ENCODE results near the gene CYP24A1.
A peak's percentile ranks its signal among the peaks of the same experiment; 100 is the strongest.

The CYP24A1 gene

DNA sequence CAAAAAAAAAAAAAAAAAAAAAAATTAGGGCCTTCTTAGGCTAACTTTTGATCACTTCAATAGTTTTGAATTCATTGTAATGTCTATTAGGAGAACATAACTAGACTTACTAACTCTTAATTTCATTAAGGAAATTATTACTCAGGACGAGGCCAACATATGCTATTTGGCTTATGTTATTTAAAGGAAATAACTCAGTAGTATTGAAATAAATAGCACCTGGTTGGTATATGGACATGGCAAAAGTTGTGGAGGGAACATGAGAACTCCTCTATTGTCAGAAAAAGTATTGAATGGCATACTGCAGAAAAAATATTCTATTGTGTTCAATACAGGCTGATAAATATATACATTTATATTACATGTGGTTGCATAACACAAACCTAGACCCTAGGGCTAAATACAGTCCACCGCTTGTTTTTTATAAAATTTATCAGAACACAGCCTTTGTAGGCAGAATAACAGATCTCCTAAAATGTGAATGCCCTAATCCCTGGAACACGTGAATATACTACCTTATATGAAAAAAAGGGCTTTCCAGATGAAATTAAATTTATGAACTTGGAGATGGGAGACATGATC lies 18.0 kb downstream of the CYP24A1 start:
- DNase-seq, result no peak

DNA sequence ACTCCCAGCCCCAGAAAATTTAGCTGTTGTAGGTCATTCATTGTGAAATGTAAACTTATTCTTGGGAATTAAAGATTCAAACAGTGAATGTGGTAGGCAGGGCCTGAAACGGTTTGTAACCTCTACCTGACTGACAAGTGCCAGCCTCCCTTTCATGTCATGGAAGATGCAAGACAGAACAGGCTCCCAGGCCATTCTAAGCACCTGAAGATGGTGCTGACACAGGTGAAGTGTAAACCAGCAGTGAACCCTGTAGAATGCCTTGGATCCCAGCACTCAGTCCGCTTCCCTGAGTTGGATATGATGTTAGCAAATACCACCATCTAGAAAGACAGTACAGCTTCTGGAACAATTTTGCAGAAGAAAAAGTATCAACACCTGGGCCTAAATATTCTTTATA lies 19.3 kb downstream of the CYP24A1 start:
- DNase-seq, result no peak

DNA sequence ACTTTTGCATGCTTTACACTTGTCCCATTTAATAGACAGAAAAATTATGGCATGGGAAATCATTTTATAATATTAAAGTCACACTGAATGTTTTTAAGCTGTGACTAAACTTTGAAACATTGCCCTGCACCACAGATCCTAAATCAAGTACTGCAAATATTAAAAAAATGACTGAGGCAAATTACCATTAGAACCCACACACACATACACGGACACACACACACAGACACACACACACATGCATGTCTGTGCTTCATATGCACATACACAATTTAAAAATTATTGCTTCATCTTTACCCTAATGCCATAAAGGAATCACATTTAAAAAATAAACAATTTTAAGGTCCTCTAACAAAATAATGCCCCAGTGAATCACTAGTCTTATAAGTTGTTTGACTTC lies 19.9 kb downstream of the CYP24A1 start:
- no peak for DNase-seq

DNA sequence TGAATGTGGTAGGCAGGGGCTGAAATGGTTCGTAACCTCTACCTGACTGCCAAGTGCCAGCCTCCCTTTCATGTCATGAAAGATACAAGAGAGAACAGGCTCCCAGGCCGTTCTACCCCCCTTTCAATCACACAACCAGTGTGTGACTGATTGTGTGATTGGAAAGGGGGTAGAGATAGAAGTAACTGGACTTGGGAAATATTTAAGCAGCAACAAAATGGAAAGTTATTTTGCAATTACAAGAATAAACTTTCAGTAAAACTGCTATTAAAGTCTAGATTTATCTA lies 20.8 kb downstream of the CYP24A1 start:
- DNase-seq, result no peak

DNA sequence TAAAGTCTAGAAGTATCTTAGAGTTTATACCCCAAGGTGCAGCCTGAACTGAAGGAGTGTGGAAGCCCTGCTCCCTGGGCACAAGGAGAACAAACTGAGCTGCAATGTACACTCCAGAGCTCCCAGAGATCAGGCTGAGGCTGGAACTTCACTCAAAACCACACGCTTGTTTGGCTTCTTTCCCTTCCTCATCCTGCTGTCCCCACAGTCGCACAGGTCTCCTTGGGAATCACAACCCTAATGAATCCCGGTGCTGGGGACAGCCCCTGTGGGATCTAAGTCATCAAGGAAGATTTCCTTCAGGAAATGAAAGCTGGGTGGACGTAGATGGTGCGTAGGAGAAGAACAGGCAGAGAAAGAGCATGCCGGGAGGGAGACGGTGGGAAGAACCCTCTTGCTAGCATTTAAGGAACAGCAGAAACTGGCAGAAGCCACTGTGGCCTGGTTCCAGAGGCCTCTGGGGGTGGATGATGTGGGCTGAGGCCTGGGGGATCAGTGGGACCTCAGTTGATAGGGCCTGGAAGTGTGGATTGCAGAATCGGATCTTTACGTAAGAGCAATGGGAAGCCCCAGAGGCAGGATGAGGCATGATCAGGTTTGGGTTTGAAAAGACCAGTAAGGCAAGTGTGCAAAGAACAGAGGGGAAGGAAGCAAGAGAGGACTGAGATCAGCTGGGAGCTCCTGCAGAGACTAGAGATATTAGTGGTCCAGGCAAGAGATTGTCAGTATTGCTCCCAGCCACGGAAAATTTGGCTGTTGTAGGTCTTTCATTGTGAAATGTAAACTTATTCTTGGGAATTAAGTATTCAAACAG lies 21.4 kb downstream of the CYP24A1 start:
- no peak for DNase-seq

DNA sequence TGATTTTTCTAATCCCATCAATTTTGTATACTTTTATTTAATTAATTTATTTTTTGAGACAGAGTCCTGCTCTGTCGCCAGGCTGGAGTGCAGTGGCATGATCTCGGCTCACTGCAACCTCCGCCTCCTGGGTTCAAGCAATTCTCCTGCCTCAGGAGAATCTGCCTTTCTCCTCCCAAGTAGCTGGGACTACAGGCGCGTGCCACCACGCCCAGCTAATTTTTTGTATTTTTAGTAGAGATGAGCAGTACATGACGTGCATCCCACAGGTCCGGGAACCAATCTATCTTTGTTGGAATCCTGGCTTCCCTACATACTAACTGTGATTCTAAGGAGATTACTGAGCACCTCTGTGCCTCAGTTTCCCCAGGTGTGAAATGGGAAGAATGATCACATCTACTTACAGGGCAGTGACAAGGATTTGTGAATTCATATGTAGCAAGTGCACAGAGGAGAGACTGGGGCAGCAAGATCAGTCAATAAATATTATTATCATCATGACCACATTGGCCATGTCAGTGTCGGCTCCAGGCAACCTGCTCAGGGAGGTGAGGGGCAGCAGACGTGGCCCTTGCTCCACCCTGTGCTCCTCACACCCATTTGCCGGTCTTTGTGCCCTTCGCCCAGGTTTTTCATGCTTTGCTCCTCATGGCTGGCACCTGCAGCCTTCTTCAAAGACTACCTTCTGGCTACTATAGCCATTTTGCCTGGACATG lies 22.1 kb downstream of the CYP24A1 start:
- DNase-seq, result no peak

DNA sequence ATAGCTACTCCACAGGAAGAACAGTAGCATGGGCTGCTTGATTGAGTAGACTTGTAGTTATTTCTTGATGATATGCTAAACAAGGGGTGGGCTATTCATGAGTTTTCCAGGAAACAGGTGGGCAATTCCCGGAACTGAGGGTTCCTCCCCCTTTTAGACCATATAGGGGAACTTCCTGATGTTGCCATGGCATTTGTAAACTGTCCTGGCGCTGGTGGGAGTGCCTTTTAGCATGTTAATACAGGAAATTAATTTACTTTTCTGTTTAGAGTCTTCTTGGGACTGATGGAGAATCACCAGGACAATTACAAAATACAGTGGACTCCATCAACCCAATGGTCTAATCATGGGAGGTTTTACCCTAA lies 22.7 kb downstream of the CYP24A1 start:
- DNase-seq, result no peak

DNA sequence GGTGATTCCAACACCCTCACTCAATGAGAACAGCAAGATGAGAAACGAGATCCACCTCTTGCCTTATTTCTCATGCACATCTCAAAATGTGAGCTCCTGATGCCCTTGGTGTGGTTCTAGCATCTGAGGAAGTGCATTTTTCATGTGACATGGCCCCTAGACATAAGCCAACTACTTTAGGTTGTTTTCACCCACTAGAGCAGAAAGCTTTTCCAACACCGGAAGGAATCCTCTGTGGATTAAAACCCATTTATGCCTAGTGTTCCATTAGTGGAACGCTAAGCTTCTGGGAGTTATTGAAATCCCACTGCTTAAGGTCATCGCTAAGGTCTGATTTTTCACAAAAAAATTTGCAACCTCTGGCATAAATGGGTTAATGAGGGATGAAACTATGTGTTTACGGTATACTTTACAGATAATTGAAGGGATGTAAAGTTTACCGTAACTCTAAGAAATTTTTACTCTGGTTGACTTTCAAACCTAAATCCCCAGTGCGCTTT lies 24.0 kb downstream of the CYP24A1 start:
- no peak for DNase-seq

DNA sequence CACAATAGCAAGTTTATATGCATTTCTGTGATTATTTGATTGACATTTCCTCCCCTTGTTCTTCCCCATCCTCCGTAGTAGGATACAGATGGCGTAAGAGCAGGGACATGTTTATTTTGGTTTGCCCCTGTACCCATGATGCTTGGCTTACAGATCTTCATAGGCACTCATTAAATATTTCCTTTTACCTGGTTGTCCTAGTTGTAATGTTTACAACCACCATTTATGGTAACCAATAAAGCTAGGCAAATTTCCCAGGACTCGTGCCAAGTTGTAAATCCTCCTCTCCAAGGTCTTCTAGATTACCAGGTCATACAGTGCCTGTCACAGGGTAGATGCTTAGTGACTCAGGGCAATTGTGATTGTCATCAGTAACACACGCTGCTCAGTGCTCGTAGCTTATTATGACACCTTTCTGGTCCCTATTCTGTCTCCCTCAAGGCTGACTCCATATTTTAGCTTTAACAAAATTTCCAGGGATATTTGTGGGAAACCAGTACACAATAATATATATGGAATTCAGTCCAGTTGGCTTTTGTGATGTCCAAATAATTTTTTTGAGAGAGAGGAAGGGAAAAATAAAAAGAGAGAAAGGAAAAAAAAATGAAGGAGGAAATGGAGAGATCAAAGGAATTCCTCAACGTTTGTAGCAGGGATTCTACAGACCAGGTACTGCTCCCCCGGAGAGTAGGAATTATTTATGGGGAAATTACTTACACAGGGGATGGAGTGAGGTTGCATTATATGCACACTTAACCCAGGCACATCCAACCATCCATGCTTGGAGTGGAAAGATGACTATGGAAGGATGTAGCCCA lies 24.6 kb downstream of the CYP24A1 start:
- no peak for DNase-seq

DNA sequence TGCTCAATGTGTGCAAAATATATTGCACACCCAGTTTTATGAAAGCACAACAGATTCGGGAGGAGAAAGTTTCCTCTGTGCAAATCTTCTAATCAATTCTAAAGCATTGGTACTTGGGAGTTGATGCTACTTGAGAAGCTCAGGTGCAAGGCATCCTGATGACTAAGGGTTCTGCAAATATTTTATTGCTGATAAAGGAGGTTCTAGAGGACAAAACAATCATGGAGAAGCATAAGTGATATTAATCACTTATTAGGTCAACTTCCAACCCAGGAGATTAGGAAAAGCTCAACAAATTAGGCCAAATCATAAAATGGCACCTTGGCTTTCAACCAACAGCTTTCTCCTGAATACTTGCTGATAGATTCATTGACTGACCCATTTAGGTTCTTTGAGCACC lies 27.1 kb downstream of the CYP24A1 start:
- no peak for DNase-seq

DNA sequence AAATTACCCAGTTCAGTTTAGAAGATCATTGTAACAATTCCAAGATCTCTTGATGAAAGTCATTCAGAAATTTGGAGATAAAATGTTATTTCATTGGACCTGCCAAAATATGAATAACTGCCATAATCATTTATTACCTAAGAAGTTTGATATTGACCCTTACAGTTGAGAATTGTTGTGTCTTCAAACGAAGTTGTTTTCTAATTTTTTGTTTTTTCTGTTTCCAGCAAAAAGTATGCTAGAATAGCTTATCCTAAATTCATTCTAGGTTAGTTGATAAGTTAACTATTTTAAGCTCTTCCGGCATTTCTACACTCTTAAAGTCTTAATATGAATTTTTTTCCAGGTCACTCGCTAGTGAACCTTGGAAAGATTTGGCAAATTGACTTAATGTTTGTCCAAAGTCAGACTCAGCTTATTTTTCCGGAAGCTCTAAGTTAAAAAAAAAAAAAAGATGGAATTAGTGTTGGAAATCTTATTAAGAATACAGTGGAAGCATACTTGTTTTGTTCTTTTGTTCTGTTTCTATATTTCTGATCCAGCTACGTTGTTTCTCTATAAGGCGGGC lies 28.9 kb downstream of the CYP24A1 start:
- DNase-seq, result no peak

DNA sequence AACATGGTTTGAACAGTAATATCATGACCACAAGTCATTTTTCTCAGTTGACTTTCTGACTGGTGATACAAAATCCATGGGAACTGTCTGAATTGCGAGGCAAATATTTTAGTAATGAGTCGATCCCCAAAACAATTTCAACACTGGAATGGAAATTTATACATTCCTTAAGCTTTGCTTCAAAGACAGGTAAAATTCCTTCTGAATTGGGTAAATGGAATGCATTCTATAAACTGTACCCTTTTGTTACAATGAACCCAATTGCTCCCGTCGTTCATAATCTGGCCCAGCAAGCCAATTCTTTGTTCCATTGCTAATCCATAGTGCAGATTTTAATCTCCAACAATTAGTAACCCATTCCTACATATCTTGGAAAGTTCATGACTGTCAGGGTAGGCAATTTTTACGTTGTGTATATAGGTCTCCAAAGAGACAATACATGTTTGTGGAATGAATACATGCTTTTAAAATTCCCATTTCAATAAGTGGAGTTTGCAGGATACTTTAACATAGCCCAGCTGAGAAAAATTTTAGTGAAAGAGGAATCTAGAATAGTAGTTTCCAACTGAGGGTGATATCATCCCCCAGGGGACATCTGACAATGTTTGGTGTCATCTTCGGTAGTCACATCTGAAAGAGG lies 32.7 kb downstream of the CYP24A1 start:
- DNase-seq, result no peak

DNA sequence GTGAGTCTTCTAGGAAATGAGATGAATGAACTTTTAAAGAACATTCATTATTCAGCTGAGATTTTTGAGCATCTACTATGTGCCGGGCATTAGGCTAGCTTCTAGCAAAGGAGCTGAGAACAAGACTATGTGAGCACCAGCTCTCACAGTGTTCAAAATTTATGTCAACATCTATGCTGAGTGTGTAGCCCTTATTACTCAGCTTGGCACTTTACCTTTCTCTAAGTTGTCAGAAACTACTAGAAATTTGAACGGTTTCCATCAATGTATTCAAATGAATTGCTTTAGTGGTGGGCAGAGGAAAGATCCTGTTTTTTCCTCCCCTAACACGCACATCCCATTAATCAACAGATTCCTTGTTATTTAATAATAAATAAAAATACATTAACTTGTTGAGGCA lies 33.3 kb downstream of the CYP24A1 start:
- no peak for DNase-seq

DNA sequence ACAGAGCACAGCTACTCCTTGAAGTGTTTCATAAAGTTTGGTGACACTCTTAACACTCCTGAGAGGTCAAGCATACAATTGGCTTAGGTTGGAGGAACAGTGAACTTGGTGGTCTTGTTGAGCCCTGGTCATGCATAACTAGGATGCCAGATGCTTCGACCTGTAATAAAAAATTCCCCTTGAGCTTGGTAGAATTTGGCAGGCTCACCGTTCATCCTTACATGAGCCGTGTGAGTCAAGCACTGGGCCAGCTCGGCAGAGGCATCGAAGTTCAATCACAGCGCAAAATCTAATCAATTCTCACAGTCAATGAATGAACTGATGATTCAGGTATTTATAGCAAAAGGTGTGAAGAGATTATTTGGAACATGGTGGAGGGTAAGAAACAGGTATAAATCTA lies 33.7 kb downstream of the CYP24A1 start:
- DNase-seq, result no peak

DNA sequence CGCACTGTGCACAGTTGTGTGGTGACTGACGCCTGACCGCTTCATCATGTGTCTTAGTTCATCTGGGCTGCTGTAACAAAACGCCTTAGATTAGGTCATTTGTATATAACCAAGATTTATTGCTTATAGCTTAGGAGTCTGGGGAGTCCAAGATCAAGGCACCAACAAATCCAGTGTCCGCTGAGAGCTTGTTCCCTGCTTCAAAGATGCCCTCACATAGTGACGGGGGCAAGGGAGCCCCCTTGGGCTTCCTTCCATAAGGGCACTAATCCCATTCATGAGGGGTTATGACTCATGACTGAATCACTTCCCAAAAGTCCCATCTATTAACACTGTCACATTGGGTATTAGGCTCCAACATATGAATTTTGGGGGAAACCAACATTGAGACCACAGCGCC lies 34.6 kb downstream of the CYP24A1 start:
- DNase-seq, result no peak

DNA sequence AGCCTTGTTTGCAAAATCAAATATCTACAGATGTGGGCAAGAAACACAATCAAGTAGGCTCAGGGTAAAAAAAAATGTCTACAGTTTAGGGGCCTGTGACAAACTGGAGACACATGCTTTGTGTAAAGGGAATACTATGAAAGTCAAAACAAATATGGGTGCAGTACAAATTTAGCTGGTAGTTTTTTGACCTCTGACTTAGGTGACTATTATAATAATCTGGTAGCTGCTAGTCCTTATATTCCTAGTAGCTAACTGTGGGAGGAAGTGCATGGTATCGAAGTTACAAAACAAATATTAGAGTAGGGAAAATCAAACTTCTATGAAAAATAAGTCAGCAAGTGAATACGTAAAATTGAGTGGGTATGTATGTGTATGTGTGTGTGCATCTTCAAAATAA lies 35.4 kb downstream of the CYP24A1 start:
- DNase-seq, result no peak

DNA sequence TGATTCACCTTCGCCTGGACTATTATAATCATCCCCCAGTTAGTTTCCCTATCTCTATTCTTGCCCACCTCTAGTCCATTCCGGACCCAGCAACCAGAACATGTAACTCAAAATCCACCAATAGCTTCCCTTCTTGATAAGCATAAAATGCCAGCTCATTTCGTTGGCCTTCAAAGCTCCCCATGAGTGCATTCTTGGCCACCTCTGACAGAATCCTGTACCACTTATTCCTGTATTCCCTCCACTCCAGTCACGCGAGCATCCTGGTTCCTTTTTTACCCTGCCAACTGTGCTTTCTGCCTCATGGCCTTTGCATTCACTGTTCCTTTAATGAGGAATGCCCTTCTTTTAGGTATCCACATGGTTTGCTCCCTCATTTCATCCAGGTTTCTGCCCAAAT lies 36.7 kb downstream of the CYP24A1 start:
- no peak for DNase-seq

DNA sequence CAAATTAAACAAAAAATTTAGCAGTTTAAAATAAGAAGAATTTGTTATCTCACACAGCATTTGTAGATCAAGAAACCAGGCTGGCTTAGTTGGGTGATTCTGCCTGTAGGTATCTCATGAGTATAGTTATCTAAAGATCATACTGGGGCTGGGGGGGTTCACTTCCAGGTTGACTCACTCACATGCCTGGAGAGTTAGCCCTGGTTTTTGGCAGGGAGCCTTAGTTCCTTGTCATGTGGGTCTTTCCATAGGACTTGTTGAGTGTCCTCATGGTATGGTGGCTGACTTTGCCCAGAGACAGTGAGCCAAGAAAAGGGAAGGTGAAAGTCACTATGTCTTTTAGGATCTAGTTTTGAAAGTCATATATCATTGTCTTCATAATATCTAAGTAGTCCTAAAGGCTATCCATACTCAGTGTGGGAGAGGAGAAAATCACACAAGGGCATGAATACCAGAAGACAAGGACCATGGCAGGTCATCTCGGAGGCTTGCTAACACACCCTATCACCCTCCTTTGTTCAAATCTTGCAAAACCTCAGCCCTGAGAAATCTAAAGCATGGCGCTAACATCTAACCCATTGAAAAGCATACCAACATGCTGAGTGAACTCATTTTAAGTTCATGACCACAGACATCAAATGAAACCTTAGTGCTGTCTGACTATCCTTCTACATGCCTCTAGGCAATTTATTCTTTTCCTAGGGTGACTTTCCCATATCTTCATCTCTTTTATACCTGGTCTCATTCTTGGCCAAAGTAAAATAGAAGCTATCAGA lies 39.2 kb downstream of the CYP24A1 start:
- DNase-seq, result no peak

DNA sequence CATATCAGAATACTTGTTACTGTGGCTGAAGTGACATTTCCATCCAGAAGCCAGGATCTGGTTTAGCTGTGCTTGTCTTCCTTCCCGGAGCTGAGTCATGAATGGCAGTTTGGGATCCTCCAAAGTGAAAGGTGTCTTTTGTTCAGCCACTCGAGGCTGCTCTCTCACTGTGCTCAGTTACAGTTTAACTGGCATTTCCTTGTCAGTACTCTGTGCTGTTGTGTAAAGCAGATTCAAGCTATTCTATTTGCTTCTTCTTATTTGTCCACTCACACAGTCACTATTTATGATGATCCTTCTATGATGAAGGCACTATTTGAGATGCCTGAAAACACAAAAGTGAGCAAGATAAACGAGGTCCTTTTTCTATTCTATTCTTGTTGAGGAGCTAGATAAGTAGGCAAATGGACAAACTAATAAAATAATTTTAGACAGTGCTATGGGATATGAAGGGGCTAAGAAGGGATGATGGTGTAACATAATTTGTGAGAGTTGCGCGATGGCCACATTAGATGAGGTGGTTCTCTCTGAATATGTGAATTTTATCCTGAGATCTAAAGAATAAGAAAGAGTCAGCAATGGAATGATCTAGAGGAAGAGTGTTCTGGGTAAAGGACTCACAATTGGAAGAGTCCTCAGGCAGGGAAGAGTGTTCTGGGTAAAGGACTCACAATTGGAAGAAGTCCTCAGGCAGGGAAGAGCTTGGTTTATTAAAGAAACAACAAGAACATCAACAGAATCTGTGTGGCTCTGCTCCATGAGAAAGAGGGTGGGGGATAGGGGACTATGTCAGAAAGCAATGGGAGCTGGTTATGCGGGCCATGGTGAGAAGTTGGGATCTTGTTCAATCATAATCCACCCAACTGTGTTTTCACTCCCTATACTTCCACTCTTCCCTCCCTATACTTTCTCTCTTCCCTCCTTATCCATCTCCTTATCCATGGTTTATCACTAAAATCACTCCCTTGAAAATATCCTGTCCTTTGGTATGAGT lies 40.1 kb downstream of the CYP24A1 start:
- peak in 1 of 3 experiments; percentile 15 for DNase-seq
